SH-SY5Y (cell line): ENCODE data around the gene ABCA12.

Experiments used
- GATA2 ChIP-seq: IDR thresholded peaks from 2 replicates; pipeline ENCODE4 v1.6.1; 2011; ENCODE audit warnings: mild to moderate bottlenecking, low read depth, low read length
- GATA3 ChIP-seq: IDR thresholded peaks from 2 replicates; pipeline ENCODE4 v1.6.1; 2011; ENCODE audit warnings: low read depth, mild to moderate bottlenecking, low read length, moderate library complexity

- no peak for TF ChIP-seq GATA3
- TF ChIP-seq GATA2: no peak
Measured at GRCh38 chr2:215136669-215137328, 1.6 kb downstream of the ABCA12 start.
